Neural cell (in vitro differentiated cells): ENCODE data around the gene PROCA1.

Experiments used
- CTCF ChIP-seq: fragments of 450-650 bp; IDR thresholded peaks from 2 replicates; pipeline ENCODE4 v1.5.1; 2014; ENCODE audit warnings: antibody characterized with exemption, mild to moderate bottlenecking, moderate library complexity; ENCODE audit not compliant: poor library complexity, severe bottlenecking
- EP300 ChIP-seq: fragments of 450-650 bp; conservative IDR thresholded peaks from 2 replicates; pipeline ENCODE4 v1.6.1; 2014; ENCODE audit warnings: antibody characterized with exemption, mild to moderate bottlenecking, moderate library complexity; ENCODE audit not compliant: poor library complexity, severe bottlenecking
- EZH2 ChIP-seq: fragments of 200-600, 300-800 bp; shearing (Covaris generic), sonication (generic); IDR thresholded peaks from 2 replicates; pipeline ENCODE4 v1.6.1; 2014; ENCODE audit warnings: antibody characterized with exemption, low read length, borderline replicate concordance, mild to moderate bottlenecking; ENCODE audit not compliant: insufficient read depth, poor library complexity, severe bottlenecking
- REST ChIP-seq: IDR thresholded peaks from 2 replicates; pipeline ENCODE4 v1.6.1; 2012; ENCODE audit warnings: borderline replicate concordance

- TF ChIP-seq CTCF: no peak
- TF ChIP-seq REST: no peak
- no peak for TF ChIP-seq EP300
- TF ChIP-seq EZH2: no peak
Observed at GRCh38 chr17:28751600-28752366, 40.1 kb upstream of the PROCA1 start.
